Heart left ventricle (tissue), 13 donors: ENCODE data around the gene CTNNA3.

Experiments
- POLR2A ChIP-seq, 2 donors: fragments of 450-650 bp; IDR thresholded peaks; one replicate each; pipeline ENCODE4 v1.6.1; 2017; ENCODE audit warnings: antibody characterized with exemption in 2 of 2, mild to moderate bottlenecking in 2 of 2, moderate library complexity in 2 of 2
- TF ChIP-seq, protein P1 (sequence below), 12 donors: fragments of 200-600 bp; sonication (generic) in 4 of 12; IDR thresholded peaks; one replicate each; pipeline versions ENCODE4 v1.5.0 to v1.8.0; 2018 to 2022; ENCODE audit warnings: antibody characterized with exemption in 12 of 12, mild to moderate bottlenecking in 5 of 12
- donor health status: ischemic (EF 13 %, LVEDD 7.1; RV severe dilation, severe dysfunction).
- donor health status: DM: no; HTN: yes; CAD: no.
- donor health status: DM: no; HTN: no; CAD: no.
- donor health status: ischemic (EF 25% LVEDD 6.9; RV normal size, moderate dysfunction).
- donor health status: ischemic (EF 25% LVEDD 5.7; RV mildly dilated, moderate dysfunction).
- donor health status: ischemic (EF 35%, LVEDD 5.7; RV mildly dilated, moderate dysfunction).
- donor health status: nonischemic (EF 11% LVEDD 7.7; RV severe dilation, severe dysfunction).
- donor health status: DM: yes; HTN: yes; CAD: no.
- donor health status: PGD.
- donor health status: ischemic (EF 29% LVEDD 5.4; RV normal size, mild dysfunction).
- donor health status: nonischemic (EF 23%, LVEDD 6.1; RV moderate dilation, normal function).

DNA sequence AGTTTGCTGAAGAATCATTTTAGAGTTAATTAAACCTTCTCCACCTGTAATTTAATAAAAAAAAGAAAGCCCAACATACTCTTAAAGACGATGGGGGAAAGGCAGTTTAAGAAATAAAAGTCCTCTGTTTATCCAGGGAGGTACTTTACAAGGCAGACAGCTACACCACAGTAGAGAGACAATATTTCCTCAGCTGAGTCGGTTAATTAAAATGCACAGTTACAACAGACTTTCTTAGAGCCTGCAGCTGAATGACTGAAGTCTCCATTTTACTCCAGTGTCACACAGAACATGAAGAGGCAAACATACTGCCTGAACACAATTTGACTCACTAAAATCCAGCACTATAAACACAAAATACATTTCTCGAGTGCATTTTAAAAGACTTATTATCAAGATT, 755.0 kb downstream of the CTNNA3 start:
- TF ChIP-seq, protein P1, sequence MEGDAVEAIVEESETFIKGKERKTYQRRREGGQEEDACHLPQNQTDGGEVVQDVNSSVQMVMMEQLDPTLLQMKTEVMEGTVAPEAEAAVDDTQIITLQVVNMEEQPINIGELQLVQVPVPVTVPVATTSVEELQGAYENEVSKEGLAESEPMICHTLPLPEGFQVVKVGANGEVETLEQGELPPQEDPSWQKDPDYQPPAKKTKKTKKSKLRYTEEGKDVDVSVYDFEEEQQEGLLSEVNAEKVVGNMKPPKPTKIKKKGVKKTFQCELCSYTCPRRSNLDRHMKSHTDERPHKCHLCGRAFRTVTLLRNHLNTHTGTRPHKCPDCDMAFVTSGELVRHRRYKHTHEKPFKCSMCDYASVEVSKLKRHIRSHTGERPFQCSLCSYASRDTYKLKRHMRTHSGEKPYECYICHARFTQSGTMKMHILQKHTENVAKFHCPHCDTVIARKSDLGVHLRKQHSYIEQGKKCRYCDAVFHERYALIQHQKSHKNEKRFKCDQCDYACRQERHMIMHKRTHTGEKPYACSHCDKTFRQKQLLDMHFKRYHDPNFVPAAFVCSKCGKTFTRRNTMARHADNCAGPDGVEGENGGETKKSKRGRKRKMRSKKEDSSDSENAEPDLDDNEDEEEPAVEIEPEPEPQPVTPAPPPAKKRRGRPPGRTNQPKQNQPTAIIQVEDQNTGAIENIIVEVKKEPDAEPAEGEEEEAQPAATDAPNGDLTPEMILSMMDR (IDR thresholded peaks at IDR 0.05) = no peak
- no peak for TF ChIP-seq POLR2A (IDR thresholded peaks at IDR 0.05)
